Endometrium (tissue), 2 donors: ENCODE results near the gene NAA20.

ENCODE experiments used
- FAIRE-seq: peaks from 2 replicates; lab custom pipeline; 2012; peaks lifted over from hg19 to GRCh38; lab: Jason Lieb, UNC
- donor health status: control.
- donor health status: control.

Gene NAA20

GRCh38 chr20:20076297-20077065 is 59.3 kb downstream of the NAA20 start:
- FAIRE-seq, result no peak

- FAIRE-seq, result no peak
Observed at GRCh38 chr20:20078041-20078440, 60.9 kb downstream of the NAA20 start.

GRCh38 chr20:20079102-20079784 is 62.1 kb downstream of the NAA20 start:
- FAIRE-seq, result no peak
